ENCODE measurements around the gene CDK1. TPM values are rescaled to one million over a fixed set of nuclear protein-coding genes. Genes with fewer than 3 reads are reported as not detected.
A peak's percentile ranks its signal among the peaks of the same experiment; 100 is the strongest.

CDK1 gene
- total and polyA plus RNA-seq, 7 donors = 0.33 to 23.9 (median 2.7) TPM

GRCh38 chr10:60732807-60733516, 45.3 kb upstream of the CDK1 start:
- peak; percentile 63 for DNase-seq

GRCh38 chr10:60733517-60733822, 44.8 kb upstream of the CDK1 start:
- intact Hi-C loops (cut with DNase I) = no loop called here
- no peaks in the 10 kb centered on the region for H3K9me3 ChIP-seq
- no peaks in the 10 kb centered on the region for H3K36me3 ChIP-seq
- peaks cover 12 to 40% (median 21%) of the 10 kb centered on the region in 3 donors for H3K27me3 ChIP-seq
- peak overlapping the region in 1 of 4 donors; percentile 7 for H3K27ac ChIP-seq
- H3K4me3 ChIP-seq = peak overlapping the region; percentile 13 to 63 (median 50)
- no peak for DNase-seq
- no peak for TF ChIP-seq CTCF (IDR thresholded peaks at IDR 0.05)
- TF ChIP-seq POLR2A (IDR thresholded peaks at IDR 0.05) = no peak
- TF ChIP-seq EP300 (IDR thresholded peaks at IDR 0.05) = no peak
- TF ChIP-seq POLR2AphosphoS5 (IDR thresholded peaks at IDR 0.05) = no peak
- 2% methylated on average over 17 of the region's 17 CpGs for WGBS, 2 donors
- H3K4me1 ChIP-seq = peaks cover 0 to 14% (median 11%) of the 10 kb centered on the region in 4 donors

More at GRCh38 chr10:60732807-60733516, 45.3 kb upstream of the CDK1 start:
- no peaks in the 10 kb centered on the region for H3K36me3 ChIP-seq
- H3K27me3 ChIP-seq = peaks cover 12 to 40% (median 21%) of the 10 kb centered on the region in 3 donors
- WGBS, 2 donors = 1% methylated on average over 60 of the region's 60 CpGs
- peaks cover 0 to 14% (median 11%) of the 10 kb centered on the region in 4 donors for H3K4me1 ChIP-seq
- H3K27ac ChIP-seq = peak overlapping the region in 2 of 4 donors; percentile 7 to 40
- H3K4me3 ChIP-seq = peak overlapping the region; percentile 13 to 63 (median 50)
- intact Hi-C loops (cut with DNase I) = no loop called here
- H3K9me3 ChIP-seq = no peaks in the 10 kb centered on the region
- TF ChIP-seq POLR2A (IDR thresholded peaks at IDR 0.05) = no peak
- TF ChIP-seq EP300 (IDR thresholded peaks at IDR 0.05) = no peak
- no peak for TF ChIP-seq POLR2AphosphoS5 (IDR thresholded peaks at IDR 0.05)
- TF ChIP-seq CTCF (IDR thresholded peaks at IDR 0.05) = no peak

GRCh38 chr10:60733826-60734225, 44.5 kb upstream of the CDK1 start:
- intact Hi-C loops (cut with DNase I) = no loop called here
- Histone ChIP-seq H3K9me3 (no peaks in the 10 kb centered on the region), H3K27me3 (peaks cover 12 to 40% (median 21%) of the 10 kb centered on the region in 3 donors), H3K36me3 (no peaks in the 10 kb centered on the region), H3K27ac (no peak overlapping the region), H3K4me1 (peaks cover 0 to 14% (median 11%) of the 10 kb centered on the region in 4 donors), H3K4me3 (peak overlapping the region in 3 of 4 donors; percentile 46 to 63 (median 54))
- TF ChIP-seq EP300 (IDR thresholded peaks at IDR 0.05) (no peak), POLR2A (IDR thresholded peaks at IDR 0.05) (no peak), POLR2AphosphoS5 (IDR thresholded peaks at IDR 0.05) (no peak), CTCF (IDR thresholded peaks at IDR 0.05) (no peak)
- 85 to 89% methylated on average over 11 of the region's 11 CpGs for WGBS, 2 donors
- no peak for DNase-seq

GRCh38 chr10:60734226-60734625, 44.1 kb upstream of the CDK1 start:
- Histone ChIP-seq H3K36me3 (no peaks in the 10 kb centered on the region), H3K9me3 (no peaks in the 10 kb centered on the region), H3K4me3 (no peak overlapping the region), H3K27me3 (peaks cover 12 to 40% (median 21%) of the 10 kb centered on the region in 3 donors), H3K27ac (no peak overlapping the region), H3K4me1 (peaks cover 0 to 14% (median 11%) of the 10 kb centered on the region in 4 donors)
- intact Hi-C loops (cut with DNase I) = no loop called here
- TF ChIP-seq EP300 (IDR thresholded peaks at IDR 0.05) (no peak), CTCF (IDR thresholded peaks at IDR 0.05) (no peak), POLR2AphosphoS5 (IDR thresholded peaks at IDR 0.05) (no peak), POLR2A (IDR thresholded peaks at IDR 0.05) (no peak)
- DNase-seq = no peak
- WGBS, 2 donors = 91 to 92% methylated on average over 3 of the region's 3 CpGs

All from sigmoid colon (tissue), 7 donors.